Spleen (tissue), 7 donors: ENCODE data around the gene TPPP3.

Experiments used
- CTCF ChIP-seq, 11 experiments: fragments of 200-600 bp in 7 of 11; fragments of 450-650 bp in 4 of 11; sonication (generic) in 4 of 11; IDR thresholded peaks in 8 of 11; conservative IDR thresholded peaks in 3 of 11; 1 replicate in 7 of 11; 2 replicates in 4 of 11; pipeline versions ENCODE4 v1.4.0 to v1.8.0; 2016 to 2021; ENCODE audit warnings: antibody characterized with exemption in 11 of 11, inconsistent platforms in 4 of 11, mild to moderate bottlenecking in 1 of 11
- POLR2AphosphoS5 ChIP-seq, 3 donors: sonication (generic); formaldehyde crosslinking; IDR thresholded peaks; one replicate each; pipeline ENCODE4 v1.5.1; 2017; ENCODE audit warnings: antibody characterized with exemption in 3 of 3
- donor health status: DM: no; HTN: no; CAD: no; lungs with moderate emphysema.
- donor health status: DM: no; HTN: no; CAD: no.
- donor health status: DM: no; HTN: no; CAD: no.

DNA sequence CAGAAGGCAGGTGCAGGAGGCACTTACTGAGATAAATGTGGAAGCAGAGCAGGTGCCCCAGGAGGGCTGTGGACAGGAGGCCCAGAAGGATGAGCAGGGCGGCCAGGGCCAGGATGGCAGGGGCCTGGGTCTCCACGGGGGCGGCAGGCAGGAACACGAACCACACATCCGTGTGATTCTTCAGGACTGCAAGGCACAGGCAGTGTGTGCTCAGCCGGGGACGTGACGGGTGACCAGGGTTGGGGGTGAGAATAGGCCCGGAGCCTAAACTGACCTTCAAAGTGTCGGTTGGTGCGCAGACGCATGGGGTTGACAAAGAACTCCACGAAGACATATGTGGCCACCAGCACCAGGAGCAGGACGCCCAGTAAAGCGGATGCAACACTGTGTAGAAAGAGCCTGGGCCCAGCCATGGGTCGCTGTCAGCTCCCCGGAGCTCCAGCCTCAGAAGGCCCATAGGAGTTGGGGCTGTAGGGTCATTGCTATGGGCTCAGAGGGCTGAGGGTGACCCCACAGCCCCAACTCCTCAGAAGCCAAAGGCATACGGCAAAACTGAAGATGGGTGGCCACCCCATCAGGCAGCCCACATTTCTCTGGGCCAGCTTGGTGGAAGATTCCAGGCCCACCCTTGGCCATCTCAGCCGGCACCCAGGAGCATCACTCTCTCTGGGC is 5.4 kb upstream of the TPPP3 start:
- TF ChIP-seq CTCF (IDR thresholded peaks at IDR 0.05 in 8 of 11, conservative IDR thresholded peaks at IDR 0.05 in 3 of 11) (no peak), POLR2AphosphoS5 (IDR thresholded peaks at IDR 0.05) (no peak)
